ENCODE data around the gene GHR. TPM values are rescaled to one million over a fixed set of nuclear protein-coding genes. Genes with fewer than 3 reads are reported as not detected.

GHR gene
- total RNA-seq, 2 experiments from 2014 or later, result not detected

GRCh38 chr5:42454216-42454995 lies 31.2 kb downstream of the GHR start:
- no peak overlapping the region for H3K4me3 Mint-ChIP-seq
- no peaks in the 10 kb centered on the region for H3K9me3 Mint-ChIP-seq
- no peak for ATAC-seq
- no peaks in the 10 kb centered on the region for H3K4me1 Mint-ChIP-seq (ENCODE audit: low read depth)
- ChIA-PET POLR2A (no interaction called here), CTCF (no interaction called here)
- H3K27ac Mint-ChIP-seq, result no peak overlapping the region
- H3K36me3 Mint-ChIP-seq (ENCODE audit: low read depth), result no peaks in the 10 kb centered on the region
- intact Hi-C loops (cut with micrococcal nuclease), result no loop called here
- TF ChIP-seq CTCF (IDR thresholded peaks at IDR 0.05), result no peak
- no peak for DNase-seq
- peaks cover 2% of the 10 kb centered on the region for H3K27me3 Mint-ChIP-seq

GRCh38 chr5:42461033-42461432 lies 37.8 kb downstream of the GHR start:
- ChIA-PET POLR2A (no interaction called here), CTCF (no interaction called here)
- DNase-seq, result no peak
- Mint-ChIP-seq H3K36me3 (ENCODE audit: low read depth) (no peaks in the 10 kb centered on the region), H3K4me1 (ENCODE audit: low read depth) (no peaks in the 10 kb centered on the region), H3K9me3 (no peaks in the 10 kb centered on the region), H3K27me3 (no peaks in the 10 kb centered on the region), H3K27ac (no peak overlapping the region), H3K4me3 (no peak overlapping the region)
- ATAC-seq, result no peak
- no peak for TF ChIP-seq CTCF (IDR thresholded peaks at IDR 0.05)
- intact Hi-C loops (cut with micrococcal nuclease), result no loop called here

GRCh38 chr5:42461507-42461906 lies 38.3 kb downstream of the GHR start:
- intact Hi-C loops (cut with micrococcal nuclease), result no loop called here
- ChIA-PET CTCF (no interaction called here), POLR2A (no interaction called here)
- no peak for TF ChIP-seq CTCF (IDR thresholded peaks at IDR 0.05)
- H3K4me1 Mint-ChIP-seq (ENCODE audit: low read depth), result no peaks in the 10 kb centered on the region
- no peak overlapping the region for H3K4me3 Mint-ChIP-seq
- H3K36me3 Mint-ChIP-seq (ENCODE audit: low read depth), result no peaks in the 10 kb centered on the region
- DNase-seq (no peak), ATAC-seq (no peak)
- H3K9me3 Mint-ChIP-seq, result no peaks in the 10 kb centered on the region
- no peak overlapping the region for H3K27ac Mint-ChIP-seq
- H3K27me3 Mint-ChIP-seq, result no peaks in the 10 kb centered on the region

GRCh38 chr5:42462083-42462482 lies 38.8 kb downstream of the GHR start:
- H3K4me1 Mint-ChIP-seq (ENCODE audit: low read depth), result no peaks in the 10 kb centered on the region

More at GRCh38 chr5:42462083-42462482, 38.8 kb downstream of the GHR start:
- Mint-ChIP-seq H3K9me3 (no peaks in the 10 kb centered on the region), H3K27ac (no peak overlapping the region), H3K36me3 (ENCODE audit: low read depth) (no peaks in the 10 kb centered on the region), H3K27me3 (no peaks in the 10 kb centered on the region), H3K4me3 (no peak overlapping the region)
- no peak for DNase-seq
- intact Hi-C loops (cut with micrococcal nuclease), result no loop called here
- TF ChIP-seq CTCF (IDR thresholded peaks at IDR 0.05), result no peak
- ChIA-PET POLR2A (no interaction called here), CTCF (interaction anchor here (1.2 kb wide), 1 partner anchor 54 kb away, joined by 3 read pairs; no protein-coding TSS in a partner anchor)
- ATAC-seq, result no peak

Data from activated CD8-positive, alpha-beta T cell treated with anti-CD3 and anti-CD28 coated beads for 36 hours (primary cell).